IPS DF 6.9 (cell line): Measurements from ENCODE around the gene CNIH3.

ENCODE experiments used
- DNase-seq: peaks from one replicate; pipeline ENCODE4 v3.0.0-alpha.2; 2013; ENCODE audit warnings: low read depth, low spot score
- H3K27ac ChIP-seq: one replicate; pipeline ENCODE4 v1.5.1; 2013; ENCODE audit warnings: low read length, control low read depth
- H3K27me3 ChIP-seq: 2 replicates; pipeline ENCODE4 v1.6.1; 2013; ENCODE audit warnings: mild to moderate bottlenecking, low read length; ENCODE audit not compliant: control insufficient read depth, insufficient read depth
- H3K36me3 ChIP-seq: 2 replicates; pipeline ENCODE4 v1.6.1; 2013; ENCODE audit warnings: low read length; ENCODE audit not compliant: control insufficient read depth, insufficient read depth
- H3K4me1 ChIP-seq: 2 replicates; pipeline ENCODE4 v1.6.1; 2013; ENCODE audit warnings: low read length; ENCODE audit not compliant: control insufficient read depth, insufficient read depth
- H3K4me3 ChIP-seq: 2 replicates; pipeline ENCODE4 v1.5.1; 2013; ENCODE audit warnings: mild to moderate bottlenecking, low read length
- H3K9me3 ChIP-seq: 2 replicates; pipeline ENCODE4 v1.6.1; 2013; ENCODE audit warnings: low read length, inconsistent platforms; ENCODE audit not compliant: control insufficient read depth, insufficient read depth
- WGBS: extraction: QIAGEN DNeasy Blood & Tissue Kit; methylation state at CpG from one replicate; pipeline ENCODE4 v1.1.7; 2013; ENCODE audit warnings: mixed read lengths, missing lambda C conversion rate; ENCODE audit not compliant: insufficient read length, insufficient coverage; 5-methylcytosine and 5-hydroxymethylcytosine counted together

Gene CNIH3

GRCh38 chr1:224616756-224617409 is 766 bp downstream of the CNIH3 start:
- no peak overlapping the region for H3K27ac ChIP-seq
- WGBS = no CpG with 5 or more reads among the region's 52 CpGs
- H3K9me3 ChIP-seq = no peaks in the 10 kb centered on the region
- no peak for DNase-seq
- peak overlapping the region; percentile 25; the same call in 1 of the 2 replicates for H3K4me3 ChIP-seq
- H3K36me3 ChIP-seq = no peaks in the 10 kb centered on the region
- H3K27me3 ChIP-seq = peaks cover 39% of the 10 kb centered on the region
- H3K4me1 ChIP-seq = peaks cover 4% of the 10 kb centered on the region

GRCh38 chr1:224617410-224618355 is 1.6 kb downstream of the CNIH3 start:
- Histone ChIP-seq H3K9me3 (no peaks in the 10 kb centered on the region), H3K4me1 (peaks cover 4% of the 10 kb centered on the region), H3K36me3 (no peaks in the 10 kb centered on the region), H3K4me3 (peak overlapping the region; percentile 25; the same call in 1 of the 2 replicates), H3K27me3 (peaks cover 39% of the 10 kb centered on the region), H3K27ac (no peak overlapping the region)
- WGBS = no CpG with 5 or more reads among the region's 55 CpGs
- DNase-seq = no peak

- Histone ChIP-seq H3K9me3 (no peaks in the 10 kb centered on the region), H3K36me3 (no peaks in the 10 kb centered on the region), H3K4me3 (no peak overlapping the region), H3K4me1 (peaks cover 4% of the 10 kb centered on the region), H3K27me3 (peaks cover 39% of the 10 kb centered on the region), H3K27ac (no peak overlapping the region)
- no CpG with 5 or more reads among the region's 4 CpGs for WGBS
- DNase-seq = no peak
Observed at GRCh38 chr1:224619209-224619608, 3.1 kb downstream of the CNIH3 start.

GRCh38 chr1:224620105-224620504 is 4.0 kb downstream of the CNIH3 start:
- WGBS = no CpG with 5 or more reads among the region's 2 CpGs
- Histone ChIP-seq H3K9me3 (no peaks in the 10 kb centered on the region), H3K4me1 (peaks cover 4% of the 10 kb centered on the region), H3K27ac (no peak overlapping the region), H3K4me3 (no peak overlapping the region), H3K27me3 (peaks cover 37% of the 10 kb centered on the region), H3K36me3 (no peaks in the 10 kb centered on the region)
- no peak for DNase-seq

- no peak overlapping the region for H3K4me3 ChIP-seq
Observed at GRCh38 chr1:224621813-224622682, 5.9 kb downstream of the CNIH3 start.

GRCh38 chr1:224622831-224623230 is 6.7 kb downstream of the CNIH3 start:
- H3K4me3 ChIP-seq = no peak overlapping the region
- WGBS = no CpG with 5 or more reads among the region's 2 CpGs
- peaks cover 13% of the 10 kb centered on the region for H3K27me3 ChIP-seq
- no peak for DNase-seq
- H3K4me1 ChIP-seq = no peaks in the 10 kb centered on the region; the same call in 1 of the 2 replicates
- no peak overlapping the region for H3K27ac ChIP-seq
- no peaks in the 10 kb centered on the region for H3K9me3 ChIP-seq
- H3K36me3 ChIP-seq = no peaks in the 10 kb centered on the region

More at GRCh38 chr1:224621813-224622682, 5.9 kb downstream of the CNIH3 start:
- WGBS = no CpG with 5 or more reads among the region's 7 CpGs
- H3K9me3 ChIP-seq = no peaks in the 10 kb centered on the region
- H3K27ac ChIP-seq = no peak overlapping the region
- no peak for DNase-seq
- H3K36me3 ChIP-seq = no peaks in the 10 kb centered on the region
- H3K27me3 ChIP-seq = peaks cover 21% of the 10 kb centered on the region
- peaks cover 4% of the 10 kb centered on the region for H3K4me1 ChIP-seq

GRCh38 chr1:224623310-224623714 is 7.2 kb downstream of the CNIH3 start:
- DNase-seq = no peak
- Histone ChIP-seq H3K9me3 (no peaks in the 10 kb centered on the region), H3K27ac (no peak overlapping the region), H3K27me3 (peaks cover 9% of the 10 kb centered on the region), H3K36me3 (no peaks in the 10 kb centered on the region), H3K4me3 (no peak overlapping the region), H3K4me1 (no peaks in the 10 kb centered on the region)
- WGBS = no CpG with 5 or more reads among the region's 5 CpGs

GRCh38 chr1:224623743-224624333 is 7.7 kb downstream of the CNIH3 start:
- no peaks in the 10 kb centered on the region for H3K9me3 ChIP-seq
- H3K27me3 ChIP-seq = peaks cover 3% of the 10 kb centered on the region; the same call in 1 of the 2 replicates
- no peak overlapping the region for H3K27ac ChIP-seq
- H3K4me3 ChIP-seq = no peak overlapping the region
- no peaks in the 10 kb centered on the region for H3K36me3 ChIP-seq
- WGBS = no CpG with 5 or more reads among the region's 7 CpGs
- no peak for DNase-seq
- no peaks in the 10 kb centered on the region for H3K4me1 ChIP-seq

- Histone ChIP-seq H3K27ac (no peak overlapping the region), H3K9me3 (no peaks in the 10 kb centered on the region), H3K4me1 (no peaks in the 10 kb centered on the region), H3K36me3 (no peaks in the 10 kb centered on the region), H3K4me3 (no peak overlapping the region), H3K27me3 (no peaks in the 10 kb centered on the region; the same call in 1 of the 2 replicates)
- no peak for DNase-seq
- no CpG with 5 or more reads among the region's 4 CpGs for WGBS
Observed at GRCh38 chr1:224624432-224624831, 8.3 kb downstream of the CNIH3 start.
